ENCODE results near the gene GEMIN4. TPM values are rescaled to one million over a fixed set of nuclear protein-coding genes. Genes with fewer than 3 reads are reported as not detected.
"Not testable (repeated sequence)": the region's sequence is repeated elsewhere in the genome, so short reads cannot be mapped to it uniquely, and the experiment has no call there.

Gene GEMIN4
- total RNA-seq, 1 donor from 2014 or later: 15.6 TPM

DNA sequence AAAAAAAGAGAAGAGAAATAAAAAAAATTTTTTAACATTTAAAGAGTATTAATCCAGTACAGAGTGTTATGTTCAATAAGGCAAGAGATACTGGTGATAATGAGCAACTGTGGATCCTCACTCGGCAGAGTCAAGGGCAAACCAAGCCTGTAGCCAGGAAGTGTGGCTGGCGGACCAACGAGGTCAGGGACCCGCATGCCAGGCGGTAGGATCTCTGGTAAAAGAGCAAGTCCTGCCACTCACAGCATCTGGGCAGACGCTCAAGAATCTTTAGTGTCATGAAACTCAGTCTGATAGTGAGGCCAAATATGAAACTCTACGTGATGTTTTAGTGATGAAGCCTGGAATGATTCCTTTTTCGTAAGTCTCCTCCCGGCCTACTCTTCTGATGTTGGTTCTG, 8.3 kb upstream of the GEMIN4 start:
- no peak for DNase-seq (ENCODE audit: low spot score)
- TF ChIP-seq, protein P1, sequence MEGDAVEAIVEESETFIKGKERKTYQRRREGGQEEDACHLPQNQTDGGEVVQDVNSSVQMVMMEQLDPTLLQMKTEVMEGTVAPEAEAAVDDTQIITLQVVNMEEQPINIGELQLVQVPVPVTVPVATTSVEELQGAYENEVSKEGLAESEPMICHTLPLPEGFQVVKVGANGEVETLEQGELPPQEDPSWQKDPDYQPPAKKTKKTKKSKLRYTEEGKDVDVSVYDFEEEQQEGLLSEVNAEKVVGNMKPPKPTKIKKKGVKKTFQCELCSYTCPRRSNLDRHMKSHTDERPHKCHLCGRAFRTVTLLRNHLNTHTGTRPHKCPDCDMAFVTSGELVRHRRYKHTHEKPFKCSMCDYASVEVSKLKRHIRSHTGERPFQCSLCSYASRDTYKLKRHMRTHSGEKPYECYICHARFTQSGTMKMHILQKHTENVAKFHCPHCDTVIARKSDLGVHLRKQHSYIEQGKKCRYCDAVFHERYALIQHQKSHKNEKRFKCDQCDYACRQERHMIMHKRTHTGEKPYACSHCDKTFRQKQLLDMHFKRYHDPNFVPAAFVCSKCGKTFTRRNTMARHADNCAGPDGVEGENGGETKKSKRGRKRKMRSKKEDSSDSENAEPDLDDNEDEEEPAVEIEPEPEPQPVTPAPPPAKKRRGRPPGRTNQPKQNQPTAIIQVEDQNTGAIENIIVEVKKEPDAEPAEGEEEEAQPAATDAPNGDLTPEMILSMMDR (IDR thresholded peaks at IDR 0.05): no peak
- no peak for TF ChIP-seq EZH2phosphoT487 (IDR thresholded peaks at IDR 0.05)
- H3K36me3 Mint-ChIP-seq: peaks cover 40% of the 10 kb centered on the region
- Histone ChIP-seq H3K4me2 (no peak overlapping the region), H3K79me2 (ENCODE audit: low read depth) (no peaks in the 10 kb centered on the region), H3K4me3 (no peak overlapping the region), H4K20me1 (ENCODE audit: low read depth) (no peaks in the 10 kb centered on the region), H3K4me1 (peaks cover 14% of the 10 kb centered on the region), H3K9ac (no peak overlapping the region), H3K36me3 (peaks cover 9% of the 10 kb centered on the region), H3K27ac (no peak overlapping the region), H2AFZ (replicated peaks) (no peak overlapping the region), H3K9me3 (ENCODE audit: low read depth) (no peaks in the 10 kb centered on the region), H3F3A (ENCODE audit: low read depth) (peaks cover 22% of the 10 kb centered on the region), H3K27me3 (no peaks in the 10 kb centered on the region)
- peaks cover 3% of the 10 kb centered on the region for H3K27me3 Mint-ChIP-seq (ENCODE audit: insufficient read depth, low read depth)
- H3K4me3 Mint-ChIP-seq: no peak overlapping the region
- H3K4me1 Mint-ChIP-seq: peaks cover 9% of the 10 kb centered on the region
- no peaks in the 10 kb centered on the region for H3K9me3 Mint-ChIP-seq
- H3K27ac Mint-ChIP-seq: no peak overlapping the region

DNA sequence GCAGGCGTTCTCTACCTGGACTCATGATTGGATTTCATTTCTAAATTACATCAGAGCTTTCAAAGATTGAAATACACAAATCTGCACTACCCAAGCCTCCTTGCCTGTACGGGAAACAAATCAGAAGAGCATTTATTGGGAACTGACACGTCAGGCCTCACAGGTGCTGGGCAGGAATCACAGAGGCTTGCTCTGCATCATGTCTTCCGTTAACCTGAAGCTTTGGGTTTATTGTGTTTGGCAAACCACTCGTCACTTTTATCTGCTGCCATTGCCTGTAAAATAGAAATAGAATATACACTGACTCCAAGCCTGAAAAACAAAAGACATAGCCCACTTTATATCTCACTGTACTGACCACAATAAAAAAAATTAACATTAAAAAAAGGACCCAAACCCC, 7.9 kb upstream of the GEMIN4 start:
- Histone ChIP-seq H3K9me3 (ENCODE audit: low read depth) (no peaks in the 10 kb centered on the region), H3K36me3 (peaks cover 9% of the 10 kb centered on the region), H3K27ac (no peak overlapping the region), H3F3A (ENCODE audit: low read depth) (peaks cover 26% of the 10 kb centered on the region), H3K4me1 (peaks cover 14% of the 10 kb centered on the region), H4K20me1 (ENCODE audit: low read depth) (no peaks in the 10 kb centered on the region), H3K4me2 (no peak overlapping the region), H3K4me3 (no peak overlapping the region), H3K79me2 (ENCODE audit: low read depth) (no peaks in the 10 kb centered on the region), H3K27me3 (no peaks in the 10 kb centered on the region), H2AFZ (replicated peaks) (no peak overlapping the region), H3K9ac (no peak overlapping the region)
- TF ChIP-seq, protein P1 (IDR thresholded peaks at IDR 0.05): no peak
- no peak for TF ChIP-seq EZH2phosphoT487 (IDR thresholded peaks at IDR 0.05)
- TF ChIP-seq EZH2 (IDR thresholded peaks at IDR 0.05): no peak
- DNase-seq (ENCODE audit: low spot score): no peak
- Mint-ChIP-seq H3K4me1 (peaks cover 9% of the 10 kb centered on the region), H3K9me3 (no peaks in the 10 kb centered on the region), H3K27me3 (ENCODE audit: insufficient read depth, low read depth) (peaks cover 3% of the 10 kb centered on the region), H3K4me3 (no peak overlapping the region), H3K27ac (no peak overlapping the region), H3K36me3 (peaks cover 40% of the 10 kb centered on the region)

DNA sequence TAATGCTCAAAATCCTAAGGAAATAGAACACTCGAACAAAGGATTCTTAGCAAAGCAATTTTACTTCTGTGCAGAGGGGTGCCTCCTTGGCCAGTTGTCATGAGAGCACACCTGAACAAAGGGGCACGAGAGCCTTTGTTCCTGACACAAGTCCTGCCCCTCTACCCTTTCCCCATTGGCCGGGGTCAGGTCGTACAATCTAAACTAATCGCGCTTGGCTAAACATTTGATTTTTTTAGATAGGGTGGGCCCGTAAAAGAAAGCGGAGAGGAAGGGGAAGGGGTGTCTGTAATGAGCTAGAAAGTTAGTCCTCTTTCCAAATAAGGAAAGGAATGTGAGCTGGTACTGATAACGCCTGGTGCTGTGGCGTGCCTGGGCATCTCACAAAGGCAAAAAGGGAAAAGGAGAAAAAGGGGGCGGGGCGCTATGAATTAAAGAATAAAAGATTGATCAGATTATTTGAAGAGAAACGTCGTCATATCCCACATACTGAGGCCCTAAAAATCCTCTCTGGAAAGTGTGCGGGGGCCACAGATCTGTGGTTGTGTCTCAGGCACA, 4.0 kb upstream of the GEMIN4 start:
- H3K27ac ChIP-seq: peak overlapping the region; percentile 85
- DNase-seq (ENCODE audit: low spot score): peak; percentile 75
- peak overlapping the region; percentile 47 for H3K4me2 ChIP-seq
- not testable (repeated sequence) for H3K27me3 ChIP-seq; H4K20me1 ChIP-seq (ENCODE audit: low read depth); H3K27me3 Mint-ChIP-seq (ENCODE audit: insufficient read depth, low read depth); H3K79me2 ChIP-seq (ENCODE audit: low read depth); H3K36me3 ChIP-seq; H3K4me3 Mint-ChIP-seq; H3K9me3 ChIP-seq (ENCODE audit: low read depth); H2AFZ ChIP-seq (replicated peaks); H3K9me3 Mint-ChIP-seq; H3K9ac ChIP-seq
- H3K4me1 ChIP-seq: peaks cover 19% of the 10 kb centered on the region
- peak overlapping the region; percentile 14 for H3K4me3 ChIP-seq
- Mint-ChIP-seq H3K36me3 (peaks cover 32% of the 10 kb centered on the region), H3K4me1 (peaks cover 20% of the 10 kb centered on the region), H3K27ac (peak overlapping the region; percentile 62)
- peaks cover 42% of the 10 kb centered on the region for H3F3A ChIP-seq (ENCODE audit: low read depth)

DNA sequence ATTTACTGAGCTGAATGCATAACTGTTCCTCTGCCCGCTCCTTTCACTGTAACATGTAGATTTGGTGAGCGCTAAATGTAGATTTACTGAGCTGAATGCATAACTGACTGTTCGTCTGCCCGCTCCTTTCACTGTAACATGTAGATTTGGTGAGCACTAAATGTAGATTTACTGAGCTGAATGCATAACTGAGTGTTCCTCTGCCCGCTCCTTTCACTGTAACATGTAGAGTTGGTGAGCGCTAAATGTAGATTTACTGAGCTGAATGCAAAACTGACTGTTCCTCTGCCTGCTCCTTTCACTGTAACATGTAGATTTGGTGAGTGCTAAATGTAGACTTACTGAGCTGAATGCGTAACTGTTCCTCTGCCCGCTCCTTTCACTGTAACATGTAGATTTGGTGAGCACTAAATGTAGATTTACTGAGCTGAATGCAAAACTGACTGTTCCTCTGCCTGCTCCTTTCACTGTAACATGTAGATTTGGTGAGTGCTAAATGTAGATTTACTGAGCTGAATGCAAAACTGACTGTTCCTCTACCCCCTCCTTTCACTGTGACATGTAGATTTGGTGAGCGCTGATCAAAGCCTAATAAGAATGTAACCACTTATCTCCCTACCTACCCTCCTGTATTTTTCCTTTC, 3.4 kb upstream of the GEMIN4 start:
- H3K9ac ChIP-seq; H3K9me3 ChIP-seq (ENCODE audit: low read depth); H3K4me3 Mint-ChIP-seq; H3K27me3 ChIP-seq; H4K20me1 ChIP-seq (ENCODE audit: low read depth); H2AFZ ChIP-seq (replicated peaks); DNase-seq (ENCODE audit: low spot score); H3K9me3 Mint-ChIP-seq; H3K27me3 Mint-ChIP-seq (ENCODE audit: insufficient read depth, low read depth); H3K36me3 ChIP-seq: not testable (repeated sequence)
- Histone ChIP-seq H3F3A (ENCODE audit: low read depth) (peaks cover 42% of the 10 kb centered on the region), H3K27ac (peak overlapping the region; percentile 85), H3K4me2 (peak overlapping the region; percentile 47), H3K79me2 (ENCODE audit: low read depth) (peaks cover 15% of the 10 kb centered on the region), H3K4me1 (peaks cover 26% of the 10 kb centered on the region), H3K4me3 (peak overlapping the region; percentile 14)
- Mint-ChIP-seq H3K36me3 (peaks cover 35% of the 10 kb centered on the region), H3K27ac (peak overlapping the region; percentile 62), H3K4me1 (peaks cover 24% of the 10 kb centered on the region)

Data from neural progenitor cell (in vitro differentiated cells).